HG03064 (cell line): ENCODE results near the gene ZNF415.
"Not testable (repeated sequence)": the region's sequence is repeated elsewhere in the genome, so short reads cannot be mapped to it uniquely, and the experiment has no call there.

ENCODE experiments used
- ATAC-seq: cut with Tn5 transposase; IDR thresholded peaks from one replicate; pipeline ENCODE4 v1.9.1; 2021; ENCODE audit warnings: low read depth; ENCODE audit not compliant: unreplicated experiment

ZNF415 gene

GRCh38 chr19:53103234-53104203 is 29.2 kb downstream of the ZNF415 start, which contains the start of gene ZNF160:
TSS of gene ZNF160 (minus strand) at chr19:53103422. CDS start at chr19:53086276, 17,146 bp downstream.
- ATAC-seq, result peak; percentile 83

GRCh38 chr19:53102756-53103233 is 29.9 kb downstream of the ZNF415 start:
- ATAC-seq, result peak; percentile 16

- ATAC-seq, result no peak
Observed at GRCh38 chr19:53102206-53102755, 30.4 kb downstream of the ZNF415 start.

GRCh38 chr19:53101518-53101917 is 31.2 kb downstream of the ZNF415 start:
- no peak for ATAC-seq

GRCh38 chr19:53098570-53098969 is 34.1 kb downstream of the ZNF415 start:
- not testable (repeated sequence) for ATAC-seq

- ATAC-seq, result not testable (repeated sequence)
Observed at GRCh38 chr19:53096982-53097690, 35.6 kb downstream of the ZNF415 start.

- ATAC-seq, result not testable (repeated sequence)
Observed at GRCh38 chr19:53096579-53096978, 36.1 kb downstream of the ZNF415 start.

GRCh38 chr19:53094754-53095575 is 37.7 kb downstream of the ZNF415 start:
- no peak for ATAC-seq

GRCh38 chr19:53092723-53093122 is 40.0 kb downstream of the ZNF415 start:
- ATAC-seq, result no peak

GRCh38 chr19:53091413-53092254 is 41.1 kb downstream of the ZNF415 start:
- no peak for ATAC-seq

- ATAC-seq, result no peak
Observed at GRCh38 chr19:53088091-53088490, 44.6 kb downstream of the ZNF415 start.

- ATAC-seq, result no peak
Observed at GRCh38 chr19:53086949-53087348, 45.8 kb downstream of the ZNF415 start.

GRCh38 chr19:53085496-53085895 is 47.2 kb downstream of the ZNF415 start:
- ATAC-seq, result no peak

- ATAC-seq, result no peak
Observed at GRCh38 chr19:53082929-53083328, 49.8 kb downstream of the ZNF415 start.

GRCh38 chr19:53079313-53079924 is 53.3 kb downstream of the ZNF415 start:
- no peak for ATAC-seq

GRCh38 chr19:53078668-53079067 is 54.0 kb downstream of the ZNF415 start:
- ATAC-seq, result no peak

- ATAC-seq, result no peak
Observed at GRCh38 chr19:53076984-53077383, 55.7 kb downstream of the ZNF415 start.

GRCh38 chr19:53068834-53069233 is 63.9 kb downstream of the ZNF415 start:
- ATAC-seq, result no peak

- no peak for ATAC-seq
Observed at GRCh38 chr19:53068199-53068598, 64.5 kb downstream of the ZNF415 start.
